Measurements from ENCODE around the gene SPEF2. TPM values are rescaled to one million over a fixed set of nuclear protein-coding genes. Genes with fewer than 3 reads are reported as not detected.

Gene SPEF2
- total RNA-seq, 1 experiment from 2014 or later, result 0.15 TPM

GRCh38 chr5:35771300-35771699 lies 153.6 kb downstream of the SPEF2 start:
- no peaks in the 10 kb centered on the region for H3K9me3 Mint-ChIP-seq
- peaks cover 5% of the 10 kb centered on the region; the same call in 1 of the 2 replicates for H3K4me1 Mint-ChIP-seq
- TF ChIP-seq ZNF532 (CRISPR knock-in tag; IDR thresholded peaks at IDR 0.05; ENCODE audit: borderline replicate concordance) (no peak), STAT6 (CRISPR knock-in tag; conservative IDR thresholded peaks at IDR 0.05; ENCODE audit: low read depth) (no peak), FOXJ3 (CRISPR knock-in tag; IDR thresholded peaks at IDR 0.05; ENCODE audit: borderline replicate concordance) (no peak), GABPB1 (CRISPR knock-in tag; IDR thresholded peaks at IDR 0.05) (no peak), OVOL2 (CRISPR knock-in tag; IDR thresholded peaks at IDR 0.05; ENCODE audit: borderline replicate concordance) (no peak), TP53 (CRISPR knock-in tag; IDR thresholded peaks at IDR 0.05) (no peak), HMGA2 (CRISPR knock-in tag; IDR thresholded peaks at IDR 0.05) (no peak), ZBTB43 (CRISPR knock-in tag; IDR thresholded peaks at IDR 0.05) (no peak), FOXK1 (CRISPR knock-in tag; IDR thresholded peaks at IDR 0.05) (no peak), ZNF425 (CRISPR knock-in tag; conservative IDR thresholded peaks at IDR 0.05) (no peak), E2F5 (CRISPR knock-in tag; IDR thresholded peaks at IDR 0.05) (no peak), NFATC4 (CRISPR knock-in tag; IDR thresholded peaks at IDR 0.05) (no peak), TCF7 (CRISPR knock-in tag; IDR thresholded peaks at IDR 0.05; ENCODE audit: low read depth) (no peak), ESRRA (CRISPR knock-in tag; IDR thresholded peaks at IDR 0.05; ENCODE audit: borderline replicate concordance) (no peak), CTCF (IDR thresholded peaks at IDR 0.05) (no peak), ZNF263 (CRISPR knock-in tag; IDR thresholded peaks at IDR 0.05; ENCODE audit: low read depth) (no peak)
- ChIA-PET CTCF (interaction anchor here (1.1 kb wide), 2 partner anchors 120 to 155 kb away, joined by 3 to 4 read pairs; no protein-coding TSS in a partner anchor), POLR2A (no interaction called here)
- ATAC-seq (no peak), DNase-seq (ENCODE audit: low spot score) (no peak)
- no peak overlapping the region for H3K27ac Mint-ChIP-seq
- H3K27me3 Mint-ChIP-seq (ENCODE audit: low read depth), result peaks cover 66% of the 10 kb centered on the region
- H3K4me3 Mint-ChIP-seq, result no peak overlapping the region
- H3K36me3 Mint-ChIP-seq, result no peaks in the 10 kb centered on the region
